ENCODE data around the gene FAM9C.
"Not testable (repeated sequence)": the region's sequence is repeated elsewhere in the genome, so short reads cannot be mapped to it uniquely, and the experiment has no call there.

The FAM9C gene

DNA sequence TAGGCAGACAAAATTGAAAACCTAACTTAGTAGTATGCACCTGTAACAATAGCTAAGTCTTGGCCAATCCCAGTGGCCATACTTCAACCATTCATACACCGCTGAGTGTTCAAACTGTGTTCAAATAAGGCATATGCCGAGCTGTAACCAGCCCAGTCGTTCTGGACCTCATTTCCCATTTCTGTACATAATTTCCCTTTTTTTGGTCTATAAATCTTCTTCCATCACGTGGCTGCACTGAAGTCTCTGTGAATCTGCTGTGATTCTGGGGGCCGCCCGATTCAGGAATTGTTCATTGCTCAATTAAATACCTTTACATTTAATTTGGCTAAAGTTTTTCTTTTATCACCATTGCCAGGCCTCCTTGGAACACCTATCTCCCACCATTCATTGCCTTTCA lies 27.7 kb downstream of the FAM9C start:
- H3K4me1 Mint-ChIP-seq (ENCODE audit: low read depth in 2 of 2) = peaks cover 9 to 16% of the 10 kb centered on the region in 2 donors
- not testable (repeated sequence) for H3K27ac Mint-ChIP-seq; ATAC-seq (replicated peaks)

DNA sequence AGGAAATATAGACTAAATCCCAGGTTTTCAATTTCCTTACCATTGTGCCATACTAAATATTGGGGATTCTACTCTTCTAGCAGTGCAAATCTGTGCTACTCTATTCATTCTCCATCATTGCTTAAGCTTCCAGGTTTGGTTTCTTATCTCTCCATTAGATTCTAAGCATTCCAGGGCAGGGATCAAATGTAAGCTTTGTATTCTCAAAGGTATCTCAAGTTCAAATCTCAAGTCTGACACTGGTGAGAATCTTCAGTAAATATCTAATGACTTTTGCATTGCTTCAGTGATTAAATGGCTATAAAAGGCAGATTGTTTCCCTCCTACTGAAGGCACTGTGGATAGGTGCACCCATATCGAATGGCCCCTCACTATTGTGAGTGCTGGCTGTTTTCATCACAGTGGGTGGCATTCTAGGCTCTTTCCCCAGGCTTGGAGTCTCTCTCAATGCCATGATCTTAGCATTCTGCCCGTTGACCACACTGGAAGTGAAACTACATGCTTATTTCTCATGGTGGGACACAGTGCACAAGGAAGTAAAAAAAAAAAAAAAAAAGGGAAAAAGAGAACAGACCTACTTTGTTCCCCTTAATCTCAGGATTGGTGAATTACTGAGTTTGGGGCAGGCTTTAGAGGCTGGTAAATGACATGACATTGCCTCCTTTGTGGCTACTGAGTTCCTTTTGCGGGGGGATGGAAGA lies 28.7 kb downstream of the FAM9C start:
- Mint-ChIP-seq H3K27ac (no peak overlapping the region), H3K4me3 (no peak overlapping the region), H3K4me1 (ENCODE audit: low read depth in 2 of 2) (peaks cover 9 to 16% of the 10 kb centered on the region in 2 donors), H3K36me3 (ENCODE audit: insufficient read depth) (no peaks in the 10 kb centered on the region), H3K27me3 (no peaks in the 10 kb centered on the region), H3K9me3 (no peaks in the 10 kb centered on the region)
- DNase-seq (no peak), ATAC-seq (replicated peaks) (no peak)

More for the DNA sequence above, 27.7 kb downstream of the FAM9C start:
- not testable (repeated sequence) for H3K9me3 Mint-ChIP-seq; H3K36me3 Mint-ChIP-seq (ENCODE audit: insufficient read depth); DNase-seq; H3K27me3 Mint-ChIP-seq; H3K4me3 Mint-ChIP-seq

DNA sequence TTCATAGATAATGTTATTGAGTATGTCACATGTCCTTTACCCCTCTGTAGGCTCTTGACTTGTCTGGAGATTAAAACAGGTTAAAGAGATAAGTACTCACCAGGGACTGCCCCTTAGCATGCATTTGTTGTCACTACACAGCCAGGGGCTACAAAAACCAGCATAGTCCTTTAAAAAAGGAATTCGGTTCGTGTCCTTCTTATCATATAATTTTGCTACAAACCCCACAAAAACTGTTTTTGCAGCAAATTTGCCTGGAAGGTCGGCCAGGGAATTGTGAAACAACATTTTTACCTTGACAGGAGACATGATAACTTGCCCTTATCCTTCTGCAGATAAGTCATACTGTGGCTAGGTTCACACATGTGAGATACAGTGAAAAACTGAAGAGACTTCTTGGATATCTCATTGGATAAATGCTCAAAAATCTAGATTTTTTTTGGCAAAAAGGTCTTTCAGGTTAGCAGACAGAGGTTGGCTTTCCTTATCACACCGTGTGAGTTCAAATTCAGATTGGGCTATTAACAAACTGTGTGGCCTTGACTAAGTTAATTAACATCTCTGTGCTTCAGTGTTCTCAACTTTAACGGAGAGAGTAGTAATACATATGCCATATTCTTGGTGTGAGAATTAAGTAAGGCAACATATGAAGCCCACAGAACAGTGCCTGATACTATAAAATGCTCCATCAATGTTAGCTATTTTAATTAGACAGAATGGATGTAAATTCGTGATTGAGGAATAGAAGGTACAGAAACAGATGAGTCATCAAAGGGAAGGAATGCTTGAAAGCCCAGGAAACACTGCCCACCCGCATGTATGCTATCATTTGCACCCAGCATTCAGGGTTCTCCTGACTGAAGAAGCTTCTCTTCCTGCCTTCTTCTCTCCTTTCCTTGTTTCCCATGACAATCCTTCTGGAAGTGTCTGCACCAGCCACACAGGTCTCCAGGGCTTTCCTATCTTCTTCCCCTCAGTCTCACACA lies 30.0 kb downstream of the FAM9C start:
- DNase-seq (no peak), ATAC-seq (replicated peaks) (no peak)
- Mint-ChIP-seq H3K4me1 (ENCODE audit: low read depth in 2 of 2) (peaks cover 12 to 16% of the 10 kb centered on the region in 2 donors), H3K27ac (peak overlapping the region; percentile 91 to 92), H3K36me3 (ENCODE audit: insufficient read depth) (no peaks in the 10 kb centered on the region), H3K27me3 (no peaks in the 10 kb centered on the region), H3K9me3 (no peaks in the 10 kb centered on the region), H3K4me3 (peak overlapping the region; percentile 42 to 64)

DNA sequence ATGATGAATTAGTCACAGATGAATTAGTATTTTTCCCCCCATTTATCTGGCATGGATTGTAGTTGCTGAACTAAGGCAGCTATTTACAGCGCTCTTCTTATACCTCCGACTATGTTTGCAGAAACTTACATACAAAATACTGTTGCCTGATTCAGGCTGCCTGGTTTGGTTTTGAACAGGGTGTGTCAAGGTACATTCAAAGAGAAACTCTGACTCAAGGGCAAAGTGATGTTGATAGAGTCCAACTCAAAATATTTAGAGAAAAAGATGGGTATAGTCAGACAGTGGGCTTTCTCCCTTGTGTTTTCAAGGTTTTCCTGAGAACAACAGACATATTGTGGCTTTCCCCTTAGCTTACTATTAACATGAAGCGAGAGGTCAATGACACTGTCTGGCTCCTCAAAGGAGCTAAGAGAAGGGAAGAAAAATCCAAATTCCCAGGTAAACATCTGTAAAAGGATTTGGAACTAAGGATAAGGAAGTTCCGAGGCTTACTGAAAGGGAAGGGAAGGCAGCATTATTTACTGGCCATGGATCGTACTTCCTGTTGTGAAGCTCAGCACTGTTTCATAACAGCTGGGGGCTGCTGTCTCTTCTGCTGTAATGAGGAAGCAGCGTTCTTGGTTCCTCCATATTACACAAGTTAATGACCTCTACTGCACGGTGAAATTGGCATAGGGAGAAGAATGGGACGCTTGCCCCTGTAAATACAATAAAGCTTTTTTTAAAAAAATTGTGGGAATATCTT lies 30.9 kb downstream of the FAM9C start:
- Mint-ChIP-seq H3K4me1 (ENCODE audit: low read depth in 2 of 2) (peaks cover 12 to 16% of the 10 kb centered on the region in 2 donors), H3K27me3 (no peaks in the 10 kb centered on the region), H3K36me3 (ENCODE audit: insufficient read depth) (no peaks in the 10 kb centered on the region), H3K9me3 (no peaks in the 10 kb centered on the region), H3K4me3 (peak overlapping the region; percentile 42 to 64), H3K27ac (peak overlapping the region; percentile 91 to 92)
- DNase-seq (no peak), ATAC-seq (replicated peaks) (peak; percentile 74)

DNA sequence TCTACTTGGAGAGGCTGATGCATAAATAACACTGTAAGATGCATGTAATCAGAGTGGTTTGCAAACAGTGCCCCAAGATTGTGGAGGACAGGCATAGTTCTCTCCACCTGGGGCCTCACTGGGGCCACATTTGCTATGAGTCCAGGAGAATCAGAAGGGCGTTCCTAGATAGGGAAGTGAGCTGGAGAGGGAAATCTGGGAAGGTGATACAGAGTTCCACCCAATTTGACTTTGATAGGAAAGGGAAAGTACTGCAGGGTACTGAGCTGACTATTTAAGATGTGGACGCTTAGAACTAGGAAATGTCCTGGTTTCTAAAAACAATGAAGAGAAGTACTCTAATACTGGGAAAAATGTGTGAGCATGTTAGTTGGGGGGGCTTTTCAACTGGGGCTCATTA lies 33.9 kb downstream of the FAM9C start:
- H3K4me1 Mint-ChIP-seq (ENCODE audit: low read depth in 2 of 2) = peaks cover 21 to 32% of the 10 kb centered on the region in 2 donors
- no peaks in the 10 kb centered on the region for H3K9me3 Mint-ChIP-seq
- DNase-seq = no peak
- no peak for ATAC-seq (replicated peaks)
- H3K36me3 Mint-ChIP-seq (ENCODE audit: insufficient read depth) = no peaks in the 10 kb centered on the region
- no peak overlapping the region for H3K4me3 Mint-ChIP-seq
- no peaks in the 10 kb centered on the region for H3K27me3 Mint-ChIP-seq
- H3K27ac Mint-ChIP-seq = no peak overlapping the region

DNA sequence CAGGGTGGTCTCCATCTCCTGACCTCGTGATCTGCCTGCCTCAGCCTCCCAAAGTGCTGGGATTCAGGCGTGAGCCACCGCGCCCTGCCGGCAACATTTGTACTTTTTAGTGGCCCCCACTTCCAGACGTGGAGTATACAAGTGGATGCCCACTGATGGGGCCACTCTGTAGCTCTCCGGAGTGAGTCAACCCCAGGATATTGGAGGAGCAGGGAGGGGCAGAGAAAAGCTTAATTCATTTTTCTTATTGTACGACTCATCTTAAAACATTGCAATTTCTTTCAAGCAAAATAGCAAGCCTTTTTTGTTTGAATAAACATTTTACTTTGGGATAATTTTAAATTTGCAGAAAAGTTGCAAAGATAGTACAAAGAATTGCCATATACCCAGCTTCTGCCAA lies 34.6 kb downstream of the FAM9C start:
- Mint-ChIP-seq H3K4me1 (ENCODE audit: low read depth in 2 of 2) (peaks cover 23 to 36% of the 10 kb centered on the region in 2 donors), H3K27me3 (no peaks in the 10 kb centered on the region), H3K27ac (no peak overlapping the region), H3K36me3 (ENCODE audit: insufficient read depth) (no peaks in the 10 kb centered on the region), H3K9me3 (no peaks in the 10 kb centered on the region), H3K4me3 (no peak overlapping the region)
- ATAC-seq (replicated peaks) = no peak
- DNase-seq = no peak

DNA sequence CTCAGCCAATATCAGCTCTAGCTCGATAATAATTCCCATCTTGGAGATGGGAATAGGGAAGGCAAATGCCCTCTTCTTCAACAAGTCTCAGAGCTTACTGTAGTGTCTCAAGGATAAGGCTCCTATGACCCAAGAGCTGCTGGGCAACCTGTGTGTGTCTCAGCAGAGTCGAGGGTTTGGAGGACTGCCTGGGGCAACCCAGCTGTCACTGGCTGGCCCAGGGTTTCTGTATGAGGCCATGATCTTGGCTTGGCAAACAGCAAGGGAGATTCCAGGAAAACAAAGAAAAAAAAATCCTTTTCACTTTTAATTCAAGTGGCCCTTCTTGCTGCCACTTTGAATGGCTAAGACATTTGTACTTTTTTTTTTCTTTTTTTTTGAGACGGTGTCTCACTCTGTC lies 35.1 kb downstream of the FAM9C start:
- Mint-ChIP-seq H3K27me3 (no peaks in the 10 kb centered on the region), H3K36me3 (ENCODE audit: insufficient read depth) (no peaks in the 10 kb centered on the region), H3K4me1 (ENCODE audit: low read depth in 2 of 2) (peaks cover 26 to 40% of the 10 kb centered on the region in 2 donors), H3K9me3 (no peaks in the 10 kb centered on the region), H3K27ac (no peak overlapping the region), H3K4me3 (no peak overlapping the region)
- ATAC-seq (replicated peaks) (no peak), DNase-seq (no peak)

DNA sequence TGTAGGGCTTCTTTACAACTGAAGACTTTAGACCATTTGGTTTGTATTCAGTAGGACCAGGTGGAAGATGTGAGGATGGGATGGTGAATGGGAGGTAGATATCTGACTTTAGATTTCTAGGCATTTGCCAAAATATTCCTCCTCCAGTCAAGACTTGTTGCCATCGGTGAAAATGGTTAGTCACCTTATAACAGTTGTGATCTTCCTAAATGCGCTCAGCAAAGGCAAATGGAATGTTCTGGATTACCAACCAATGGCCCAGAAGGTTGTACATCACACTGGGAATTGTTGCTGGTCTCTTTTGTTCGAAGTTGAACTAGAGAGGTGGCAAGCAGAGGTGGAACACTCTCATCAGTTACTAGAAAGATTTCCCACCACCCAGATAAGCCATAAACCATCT lies 35.6 kb downstream of the FAM9C start:
- no peaks in the 10 kb centered on the region for H3K36me3 Mint-ChIP-seq (ENCODE audit: insufficient read depth)
- H3K27me3 Mint-ChIP-seq = no peaks in the 10 kb centered on the region
- no peak for ATAC-seq (replicated peaks)
- no peak overlapping the region for H3K27ac Mint-ChIP-seq
- no peak for DNase-seq
- no peak overlapping the region for H3K4me3 Mint-ChIP-seq
- H3K4me1 Mint-ChIP-seq (ENCODE audit: low read depth in 2 of 2) = peaks cover 26 to 36% of the 10 kb centered on the region in 2 donors
- no peaks in the 10 kb centered on the region for H3K9me3 Mint-ChIP-seq

DNA sequence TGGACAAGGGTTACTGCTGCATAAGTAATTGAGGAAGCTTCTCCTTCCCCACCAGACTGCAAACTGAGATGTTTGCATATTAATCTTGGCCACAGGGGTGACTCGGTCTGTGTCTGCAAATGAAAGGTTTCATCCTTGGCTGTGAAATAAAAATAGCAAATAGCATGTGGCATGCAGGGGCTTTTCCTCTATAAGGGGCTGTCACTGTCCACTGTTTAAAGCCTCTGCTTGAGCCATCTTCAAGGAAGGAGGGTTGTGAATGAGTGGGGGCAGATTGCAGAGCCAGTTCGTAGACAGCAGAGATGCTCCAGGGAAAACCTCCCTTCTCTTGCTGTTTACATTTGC lies 36.3 kb downstream of the FAM9C start:
- Mint-ChIP-seq H3K4me1 (ENCODE audit: low read depth in 2 of 2) (peaks cover 20 to 29% of the 10 kb centered on the region in 2 donors), H3K4me3 (peak overlapping the region in 1 of 2 donors; percentile 8), H3K27ac (peak overlapping the region in 1 of 2 donors; percentile 28)

DNA sequence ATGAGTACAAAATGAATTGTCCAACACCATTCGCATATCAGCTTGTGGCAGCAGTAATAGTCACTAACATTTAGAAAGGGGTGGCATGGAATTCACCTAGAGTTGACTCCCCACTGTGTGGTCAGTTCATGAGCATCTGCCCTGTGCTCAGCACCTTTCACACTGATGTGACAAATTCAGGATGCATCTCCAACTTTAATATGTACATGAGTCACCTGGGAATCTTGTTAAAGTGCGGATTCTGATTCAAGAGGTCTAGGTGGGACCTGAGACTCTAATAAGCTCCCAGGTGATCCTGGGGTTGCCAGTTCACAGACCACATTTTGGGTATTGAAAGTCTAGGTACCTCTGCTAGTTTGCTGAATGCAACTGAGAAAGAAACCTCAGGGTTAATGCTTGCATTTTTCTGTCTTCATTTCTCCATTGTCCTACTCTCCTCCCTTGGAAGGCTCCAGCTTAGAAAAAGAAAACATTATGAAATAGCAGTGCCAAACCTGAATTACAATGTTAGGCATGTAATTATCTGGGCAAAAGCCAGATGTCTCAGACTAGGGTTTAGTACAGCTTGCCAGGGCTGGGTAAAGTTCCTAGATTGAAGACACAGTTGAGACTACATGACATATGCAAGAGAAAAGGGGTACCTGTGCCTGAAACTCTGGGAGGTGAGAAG lies 36.8 kb downstream of the FAM9C start:
- no peak for DNase-seq
- ATAC-seq (replicated peaks) = no peak
- Mint-ChIP-seq H3K9me3 (no peaks in the 10 kb centered on the region), H3K36me3 (ENCODE audit: insufficient read depth) (no peaks in the 10 kb centered on the region), H3K27me3 (no peaks in the 10 kb centered on the region), H3K4me3 (peak overlapping the region in 1 of 2 donors; percentile 8), H3K4me1 (ENCODE audit: low read depth in 2 of 2) (peaks cover 21 to 32% of the 10 kb centered on the region in 2 donors), H3K27ac (peak overlapping the region in 1 of 2 donors; percentile 28)

More for the DNA sequence above, 36.3 kb downstream of the FAM9C start:
- no peak for DNase-seq
- ATAC-seq (replicated peaks) = no peak
- H3K27me3 Mint-ChIP-seq = no peaks in the 10 kb centered on the region
- H3K36me3 Mint-ChIP-seq (ENCODE audit: insufficient read depth) = no peaks in the 10 kb centered on the region
- no peaks in the 10 kb centered on the region for H3K9me3 Mint-ChIP-seq

DNA sequence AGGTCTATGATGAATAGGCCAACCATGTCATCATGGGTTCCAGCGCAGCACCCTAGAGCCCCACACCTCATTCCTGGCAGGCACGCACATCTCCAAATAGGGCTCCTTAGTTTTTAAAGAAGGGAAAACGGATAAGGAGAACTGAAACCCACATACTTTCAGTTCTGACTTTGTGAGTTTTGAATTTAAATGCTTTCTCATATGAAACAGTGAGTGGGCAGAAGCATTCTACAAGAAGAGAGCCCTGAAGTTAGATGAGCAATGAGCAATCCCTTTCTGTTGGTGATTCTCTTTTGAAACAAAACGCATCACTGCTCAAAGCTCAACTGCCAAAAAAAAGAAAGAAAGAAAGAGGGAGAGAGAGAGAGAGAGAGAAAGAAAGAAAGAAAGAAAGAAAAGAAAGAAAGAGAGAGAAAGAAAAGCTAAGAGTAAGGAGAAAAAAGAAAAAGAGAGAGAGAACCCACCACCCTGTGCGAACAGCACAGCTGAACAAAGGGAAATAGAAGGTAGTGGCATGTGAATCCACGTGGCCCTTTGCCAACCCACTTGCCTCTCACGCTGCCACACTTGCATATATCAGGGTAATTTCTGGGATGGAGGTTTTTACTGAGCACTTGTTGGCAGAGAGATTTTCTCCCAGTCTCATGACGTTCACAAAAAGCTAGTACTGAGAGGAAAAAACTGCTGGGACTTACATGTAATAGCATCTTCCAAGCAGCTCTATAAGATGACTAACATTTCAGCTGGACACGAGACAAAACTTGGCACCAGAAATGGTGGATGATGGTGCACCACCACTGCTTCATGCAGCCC lies 38.6 kb downstream of the FAM9C start:
- DNase-seq = no peak
- Mint-ChIP-seq H3K27ac (peak overlapping the region; percentile 85 to 89), H3K4me1 (ENCODE audit: low read depth in 2 of 2) (peaks cover 26 to 32% of the 10 kb centered on the region in 2 donors), H3K36me3 (ENCODE audit: insufficient read depth) (no peaks in the 10 kb centered on the region), H3K4me3 (peak overlapping the region; percentile 68 to 75), H3K9me3 (no peaks in the 10 kb centered on the region), H3K27me3 (no peaks in the 10 kb centered on the region)
- peak; percentile 58 for ATAC-seq (replicated peaks)

DNA sequence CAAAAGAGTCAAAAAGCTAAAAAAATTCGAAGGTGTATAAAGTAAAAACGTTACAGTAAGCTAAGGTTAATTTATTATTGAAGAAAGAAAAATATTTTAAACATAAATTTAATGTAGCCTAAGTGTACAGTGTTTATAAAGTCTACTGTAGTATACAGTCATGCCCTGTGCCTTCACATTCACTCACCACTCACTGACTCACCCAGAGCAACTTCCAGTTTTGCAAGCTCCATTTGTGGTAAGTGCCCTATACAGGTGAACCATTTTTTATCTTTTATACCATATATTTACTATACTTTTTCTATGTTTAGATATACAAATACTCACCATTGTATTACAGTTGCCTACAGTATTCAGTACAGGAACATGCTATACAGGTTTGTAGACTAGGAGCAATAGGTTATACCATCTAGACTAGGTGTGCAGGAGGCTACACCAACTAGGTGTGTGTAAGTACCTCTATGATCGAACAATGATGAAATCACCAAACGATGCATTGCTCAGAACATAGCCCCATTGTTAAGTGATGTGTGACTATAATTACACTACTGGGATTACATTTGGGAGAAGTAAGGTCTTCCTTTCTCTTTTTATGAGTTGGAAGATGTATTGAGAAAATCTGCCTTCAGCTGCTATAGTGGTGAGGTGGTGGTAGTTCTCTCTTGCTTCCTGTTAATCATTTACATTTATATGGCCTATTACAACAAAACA lies 42.3 kb downstream of the FAM9C start:
- ATAC-seq (replicated peaks) (peak; percentile 32), DNase-seq (no peak)
- Mint-ChIP-seq H3K27me3 (no peaks in the 10 kb centered on the region), H3K36me3 (ENCODE audit: insufficient read depth) (no peaks in the 10 kb centered on the region), H3K9me3 (no peaks in the 10 kb centered on the region), H3K4me3 (no peak overlapping the region), H3K4me1 (ENCODE audit: low read depth in 2 of 2) (peaks cover 36 to 49% of the 10 kb centered on the region in 2 donors), H3K27ac (peak overlapping the region in 1 of 2 donors; percentile 73)

Measured in effector memory CD8-positive, alpha-beta T cell (primary cell).